GM23338 (cell line): Measurements from ENCODE around the gene INO80E. TPM values are rescaled to one million over a fixed set of nuclear protein-coding genes. Genes with fewer than 3 reads are reported as not detected.

Experiments used
- ATAC-seq: fragments of 200-7000 bp; cut with Tn5 transposase; 3 replicates; pipeline ENCODE4 v1.9.1; 2020
- DNase-seq: peaks from one replicate; pipeline ENCODE4 v3.0.0-alpha.2; 2015; ENCODE audit warnings: low spot score
- H2AFZ ChIP-seq: fragments of 200-600 bp; sonication (generic); 2 replicates; pipeline ENCODE4 v1.8.0; 2016; ENCODE audit warnings: antibody characterized with exemption, mild to moderate bottlenecking, moderate library complexity
- H3F3A ChIP-seq: fragments of 200-600 bp; sonication (generic); replicated peaks from 2 replicates; pipeline ENCODE4 v1.8.0; 2017; ENCODE audit warnings: antibody characterized with exemption, mixed run types, low read depth
- H3K27ac ChIP-seq: fragments of 200-600 bp; sonication (generic); 2 replicates; pipeline ENCODE4 v1.6.1; 2016; ENCODE audit warnings: low read depth
- H3K27me3 ChIP-seq: fragments of 200-600 bp; sonication (generic); 2 replicates; pipeline ENCODE4 v1.8.0; 2016; ENCODE audit warnings: mild to moderate bottlenecking, mixed run types, moderate library complexity; ENCODE audit not compliant: insufficient read depth
- H3K36me3 ChIP-seq: fragments of 200-600 bp; sonication (generic); 2 replicates; pipeline ENCODE4 v1.8.0; 2016; ENCODE audit warnings: mild to moderate bottlenecking; ENCODE audit not compliant: insufficient read depth
- H3K4me1 ChIP-seq: fragments of 200-600 bp; sonication (generic); 2 replicates; pipeline ENCODE4 v1.8.0; 2016; ENCODE audit warnings: mild to moderate bottlenecking, moderate library complexity; ENCODE audit not compliant: insufficient read depth
- H3K4me2 ChIP-seq: fragments of 200-600 bp; sonication (generic); 2 replicates; pipeline ENCODE4 v1.7.1; 2017; ENCODE audit warnings: mixed run types
- H3K4me3 ChIP-seq: fragments of 200-600 bp; sonication (generic); 2 replicates; pipeline ENCODE4 v1.6.1; 2016; ENCODE audit warnings: mixed run types
- H3K79me2 ChIP-seq: fragments of 200-600 bp; sonication (generic); replicated peaks from 2 replicates; pipeline ENCODE4 v1.8.0; 2017; ENCODE audit warnings: mild to moderate bottlenecking; ENCODE audit not compliant: insufficient read depth
- H3K9me2 ChIP-seq: fragments of 200-600 bp; sonication (generic); 2 replicates; pipeline ENCODE4 v1.8.0; 2017; ENCODE audit not compliant: insufficient read depth
- H4K20me1 ChIP-seq: fragments of 200-600 bp; sonication (generic); replicated peaks from 2 replicates; pipeline ENCODE4 v1.8.0; 2017; ENCODE audit warnings: mild to moderate bottlenecking; ENCODE audit not compliant: insufficient read depth
- H3K27ac Mint-ChIP-seq: 2 replicates; pipeline ENCODE4 v1.8.0; 2020; ENCODE audit warnings: inconsistent platforms, mild to moderate bottlenecking, moderate library complexity, mixed read lengths
- H3K27me3 Mint-ChIP-seq: 3 replicates; pipeline ENCODE4 v1.8.0; 2022; ENCODE audit warnings: low read depth, mild to moderate bottlenecking, moderate library complexity, mixed read lengths, inconsistent platforms; ENCODE audit not compliant: insufficient read depth, poor library complexity
- H3K36me3 Mint-ChIP-seq: 3 replicates; pipeline ENCODE4 v1.8.0; 2021; ENCODE audit warnings: low read depth, mild to moderate bottlenecking, inconsistent platforms, moderate library complexity, mixed read lengths
- H3K4me1 Mint-ChIP-seq: 3 replicates; pipeline ENCODE4 v1.8.0; 2020; ENCODE audit warnings: mild to moderate bottlenecking, inconsistent platforms, mixed read lengths
- H3K4me3 Mint-ChIP-seq: 3 replicates; pipeline ENCODE4 v1.8.0; 2021; ENCODE audit warnings: moderate library complexity, mild to moderate bottlenecking, inconsistent platforms, mixed read lengths
- H3K9me3 Mint-ChIP-seq: 3 replicates; pipeline ENCODE4 v1.8.0; 2020; ENCODE audit warnings: moderate library complexity, mild to moderate bottlenecking, inconsistent platforms, mixed read lengths
- CREB1 ChIP-seq: fragments of 250-450 bp; sonication (Bioruptor Pico); IDR thresholded peaks from 2 replicates; pipeline ENCODE4 v1.5.0; 2020; ENCODE audit warnings: low read depth, mild to moderate bottlenecking, moderate library complexity
- CTCF ChIP-seq, 2 experiments: fragments of 200-600 bp in 1 of 2; sonication (generic) in 1 of 2; conservative IDR thresholded peaks; 2 replicates each; pipeline versions ENCODE4 v1.5.1 to v1.6.1; 2016 to 2017; ENCODE audit warnings: antibody characterized with exemption in 2 of 2, low read depth in 2 of 2, mild to moderate bottlenecking in 2 of 2, moderate library complexity in 1 of 2
- JUNB ChIP-seq: IDR thresholded peaks from one replicate; pipeline ENCODE4 v1.6.1; 2016; ENCODE audit warnings: antibody characterized with exemption; ENCODE audit not compliant: unreplicated experiment
- NANOG ChIP-seq: IDR thresholded peaks from 2 replicates; pipeline ENCODE4 v1.6.1; 2016; ENCODE audit warnings: antibody characterized with exemption, borderline replicate concordance
- REST ChIP-seq: IDR thresholded peaks from one replicate; pipeline ENCODE4 v1.6.1; 2018; ENCODE audit warnings: antibody characterized with exemption; ENCODE audit not compliant: unreplicated experiment
- ZNF114 ChIP-seq: fragments of 250-450 bp; sonication (Bioruptor Pico); IDR thresholded peaks from 2 replicates; pipeline ENCODE4 v1.5.0; 2020; ENCODE audit warnings: mild to moderate bottlenecking, moderate library complexity
- ZNF331 ChIP-seq: fragments of 250-450 bp; sonication (Bioruptor Pico); IDR thresholded peaks from 2 replicates; pipeline ENCODE4 v1.5.0; 2020; ENCODE audit warnings: low read depth, mild to moderate bottlenecking, moderate library complexity
- polyA plus RNA-seq: library from polyadenylated mRNA; unstranded; fragments of >200 nt; fragmentation: Nextera tagmentation; extraction: Ambion mirVana; gene quantifications from 2 replicates; pipeline ENCODE4 v1.2.1, GENCODE V29; 2016
- total RNA-seq: library from RNA; depleted of rRNA; stranded (reverse); fragments of >200 nt; shearing (Covaris generic); gene quantifications from 2 replicates; pipeline ENCODE4 v1.2.3, GENCODE V29; 2014
- TF ChIP-seq, protein P1 (sequence below): IDR thresholded peaks from 2 replicates; pipeline ENCODE4 v1.6.1; 2016; ENCODE audit warnings: antibody characterized with exemption
- TF ChIP-seq, protein P2 (sequence below): fragments of 250-450 bp; sonication (Bioruptor Pico); IDR thresholded peaks from 2 replicates; pipeline ENCODE4 v1.5.0; 2020; ENCODE audit warnings: mild to moderate bottlenecking, moderate library complexity

Gene INO80E
- total and polyA plus RNA-seq, 2 experiments from 2014 or later: 66.0 to 71.0 TPM

DNA sequence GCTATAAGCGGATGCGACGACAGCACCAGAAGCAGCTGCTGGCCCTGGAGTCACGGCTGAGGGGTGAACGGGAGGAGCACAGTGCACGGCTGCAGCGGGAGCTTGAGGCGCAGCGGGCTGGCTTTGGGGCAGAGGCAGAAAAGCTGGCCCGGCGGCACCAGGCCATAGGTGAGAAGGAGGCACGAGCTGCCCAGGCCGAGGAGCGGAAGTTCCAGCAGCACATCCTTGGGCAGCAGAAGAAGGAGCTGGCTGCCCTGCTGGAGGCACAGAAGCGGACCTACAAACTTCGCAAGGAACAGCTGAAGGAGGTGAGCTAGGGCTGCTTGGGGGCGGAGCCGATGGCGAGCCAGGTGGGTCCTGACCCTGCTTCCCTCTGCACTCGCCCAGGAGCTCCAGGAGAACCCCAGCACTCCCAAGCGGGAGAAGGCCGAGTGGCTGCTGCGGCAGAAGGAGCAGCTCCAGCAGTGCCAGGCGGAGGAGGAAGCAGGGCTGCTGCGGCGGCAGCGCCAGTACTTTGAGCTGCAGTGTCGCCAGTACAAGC is 10.7 kb upstream of the INO80E start:
- H3K36me3 Mint-ChIP-seq: peaks cover 72% of the 10 kb centered on the region
- TF ChIP-seq, protein P1, sequence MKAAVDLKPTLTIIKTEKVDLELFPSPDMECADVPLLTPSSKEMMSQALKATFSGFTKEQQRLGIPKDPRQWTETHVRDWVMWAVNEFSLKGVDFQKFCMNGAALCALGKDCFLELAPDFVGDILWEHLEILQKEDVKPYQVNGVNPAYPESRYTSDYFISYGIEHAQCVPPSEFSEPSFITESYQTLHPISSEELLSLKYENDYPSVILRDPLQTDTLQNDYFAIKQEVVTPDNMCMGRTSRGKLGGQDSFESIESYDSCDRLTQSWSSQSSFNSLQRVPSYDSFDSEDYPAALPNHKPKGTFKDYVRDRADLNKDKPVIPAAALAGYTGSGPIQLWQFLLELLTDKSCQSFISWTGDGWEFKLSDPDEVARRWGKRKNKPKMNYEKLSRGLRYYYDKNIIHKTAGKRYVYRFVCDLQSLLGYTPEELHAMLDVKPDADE: no peak
- no peak for TF ChIP-seq CREB1 (CRISPR knock-in tag)
- TF ChIP-seq JUNB: no peak
- TF ChIP-seq NANOG: no peak
- TF ChIP-seq ZNF114 (CRISPR knock-in tag): no peak
- no peak for TF ChIP-seq ZNF331 (CRISPR knock-in tag)
- no peak for TF ChIP-seq CTCF (conservative IDR thresholded peaks at IDR 0.05; ENCODE audit: low read depth in 2 of 2)
- no peak for TF ChIP-seq REST
- TF ChIP-seq, protein P2, sequence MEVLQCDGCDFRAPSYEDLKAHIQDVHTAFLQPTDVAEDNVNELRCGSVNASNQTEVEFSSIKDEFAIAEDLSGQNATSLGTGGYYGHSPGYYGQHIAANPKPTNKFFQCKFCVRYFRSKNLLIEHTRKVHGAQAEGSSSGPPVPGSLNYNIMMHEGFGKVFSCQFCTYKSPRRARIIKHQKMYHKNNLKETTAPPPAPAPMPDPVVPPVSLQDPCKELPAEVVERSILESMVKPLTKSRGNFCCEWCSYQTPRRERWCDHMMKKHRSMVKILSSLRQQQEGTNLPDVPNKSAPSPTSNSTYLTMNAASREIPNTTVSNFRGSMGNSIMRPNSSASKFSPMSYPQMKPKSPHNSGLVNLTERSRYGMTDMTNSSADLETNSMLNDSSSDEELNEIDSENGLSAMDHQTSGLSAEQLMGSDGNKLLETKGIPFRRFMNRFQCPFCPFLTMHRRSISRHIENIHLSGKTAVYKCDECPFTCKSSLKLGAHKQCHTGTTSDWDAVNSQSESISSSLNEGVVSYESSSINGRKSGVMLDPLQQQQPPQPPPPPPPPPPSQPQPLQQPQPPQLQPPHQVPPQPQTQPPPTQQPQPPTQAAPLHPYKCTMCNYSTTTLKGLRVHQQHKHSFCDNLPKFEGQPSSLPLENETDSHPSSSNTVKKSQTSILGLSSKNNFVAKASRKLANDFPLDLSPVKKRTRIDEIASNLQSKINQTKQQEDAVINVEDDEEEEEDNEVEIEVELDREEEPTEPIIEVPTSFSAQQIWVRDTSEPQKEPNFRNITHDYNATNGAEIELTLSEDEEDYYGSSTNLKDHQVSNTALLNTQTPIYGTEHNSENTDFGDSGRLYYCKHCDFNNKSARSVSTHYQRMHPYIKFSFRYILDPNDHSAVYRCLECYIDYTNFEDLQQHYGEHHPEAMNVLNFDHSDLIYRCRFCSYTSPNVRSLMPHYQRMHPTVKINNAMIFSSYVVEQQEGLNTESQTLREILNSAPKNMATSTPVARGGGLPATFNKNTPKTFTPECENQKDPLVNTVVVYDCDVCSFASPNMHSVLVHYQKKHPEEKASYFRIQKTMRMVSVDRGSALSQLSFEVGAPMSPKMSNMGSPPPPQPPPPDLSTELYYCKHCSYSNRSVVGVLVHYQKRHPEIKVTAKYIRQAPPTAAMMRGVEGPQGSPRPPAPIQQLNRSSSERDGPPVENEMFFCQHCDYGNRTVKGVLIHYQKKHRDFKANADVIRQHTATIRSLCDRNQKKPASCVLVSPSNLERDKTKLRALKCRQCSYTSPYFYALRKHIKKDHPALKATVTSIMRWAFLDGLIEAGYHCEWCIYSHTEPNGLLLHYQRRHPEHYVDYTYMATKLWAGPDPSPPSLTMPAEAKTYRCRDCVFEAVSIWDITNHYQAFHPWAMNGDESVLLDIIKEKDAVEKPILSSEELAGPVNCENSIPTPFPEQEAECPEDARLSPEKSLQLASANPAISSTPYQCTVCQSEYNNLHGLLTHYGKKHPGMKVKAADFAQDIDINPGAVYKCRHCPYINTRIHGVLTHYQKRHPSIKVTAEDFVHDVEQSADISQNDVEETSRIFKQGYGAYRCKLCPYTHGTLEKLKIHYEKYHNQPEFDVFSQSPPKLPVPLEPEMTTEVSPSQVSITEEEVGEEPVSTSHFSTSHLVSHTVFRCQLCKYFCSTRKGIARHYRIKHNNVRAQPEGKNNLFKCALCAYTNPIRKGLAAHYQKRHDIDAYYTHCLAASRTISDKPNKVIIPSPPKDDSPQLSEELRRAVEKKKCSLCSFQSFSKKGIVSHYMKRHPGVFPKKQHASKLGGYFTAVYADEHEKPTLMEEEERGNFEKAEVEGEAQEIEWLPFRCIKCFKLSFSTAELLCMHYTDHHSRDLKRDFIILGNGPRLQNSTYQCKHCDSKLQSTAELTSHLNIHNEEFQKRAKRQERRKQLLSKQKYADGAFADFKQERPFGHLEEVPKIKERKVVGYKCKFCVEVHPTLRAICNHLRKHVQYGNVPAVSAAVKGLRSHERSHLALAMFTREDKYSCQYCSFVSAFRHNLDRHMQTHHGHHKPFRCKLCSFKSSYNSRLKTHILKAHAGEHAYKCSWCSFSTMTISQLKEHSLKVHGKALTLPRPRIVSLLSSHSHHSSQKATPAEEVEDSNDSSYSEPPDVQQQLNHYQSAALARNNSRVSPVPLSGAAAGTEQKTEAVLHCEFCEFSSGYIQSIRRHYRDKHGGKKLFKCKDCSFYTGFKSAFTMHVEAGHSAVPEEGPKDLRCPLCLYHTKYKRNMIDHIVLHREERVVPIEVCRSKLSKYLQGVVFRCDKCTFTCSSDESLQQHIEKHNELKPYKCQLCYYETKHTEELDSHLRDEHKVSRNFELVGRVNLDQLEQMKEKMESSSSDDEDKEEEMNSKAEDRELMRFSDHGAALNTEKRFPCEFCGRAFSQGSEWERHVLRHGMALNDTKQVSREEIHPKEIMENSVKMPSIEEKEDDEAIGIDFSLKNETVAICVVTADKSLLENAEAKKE (CRISPR knock-in tag): no peak

More for the DNA sequence above, 10.7 kb upstream of the INO80E start:
- ATAC-seq (no peak), DNase-seq (no peak)
- H3K27me3 ChIP-seq: no peaks in the 10 kb centered on the region
- no peak overlapping the region for H2AFZ ChIP-seq
- Mint-ChIP-seq H3K27ac (no peak overlapping the region), H3K4me1 (no peaks in the 10 kb centered on the region; the same call in 2 of the 3 replicates), H3K9me3 (no peaks in the 10 kb centered on the region; the same call in 1 of the 3 replicates), H3K27me3 (peaks cover 5% of the 10 kb centered on the region), H3K4me3 (no peak overlapping the region)
- H3K36me3 ChIP-seq: peaks cover 23% of the 10 kb centered on the region
- no peak overlapping the region for H3K27ac ChIP-seq
- H3K4me3 ChIP-seq: no peak overlapping the region
- H3K4me1 ChIP-seq: no peaks in the 10 kb centered on the region
- H3K9me2 ChIP-seq: no peaks in the 10 kb centered on the region
- H3K79me2 ChIP-seq: no peaks in the 10 kb centered on the region
- H3K4me2 ChIP-seq: no peak overlapping the region
- no peaks in the 10 kb centered on the region for H3F3A ChIP-seq
- H4K20me1 ChIP-seq: no peaks in the 10 kb centered on the region; the same call in 1 of the 2 replicates
